Liver (tissue), 9 donors: ENCODE results near the gene MRPL10. TPM values are rescaled to one million over a fixed set of nuclear protein-coding genes. Genes with fewer than 3 reads are reported as not detected.

Experiments
- DNase-seq: peaks from one replicate; pipeline ENCODE4 v3.0.0-alpha.2; 2017; ENCODE audit warnings: low spot score
- H3K27ac ChIP-seq, 2 donors: one replicate each; pipeline ENCODE4 v1.7.0; 2013; ENCODE audit warnings: inconsistent platforms in 2 of 2, low read length in 2 of 2, control low read depth in 1 of 2, low read depth in 1 of 2, mild to moderate bottlenecking in 1 of 2
- H3K27me3 ChIP-seq, 4 donors: one replicate each; pipeline versions ENCODE4 v1.6.1 to v1.7.0; 2013; ENCODE audit warnings: low read length in 3 of 4, inconsistent platforms in 1 of 4, mild to moderate bottlenecking in 1 of 4, moderate library complexity in 1 of 4; ENCODE audit not compliant: control insufficient read depth in 4 of 4, insufficient read depth in 4 of 4
- H3K36me3 ChIP-seq, 4 donors: one replicate each; pipeline versions ENCODE4 v1.6.1 to v1.7.0; 2013; ENCODE audit warnings: low read length in 3 of 4, mild to moderate bottlenecking in 3 of 4, low read depth in 1 of 4, moderate library complexity in 1 of 4; ENCODE audit not compliant: control insufficient read depth in 4 of 4, insufficient read depth in 3 of 4
- H3K4me1 ChIP-seq, 4 donors: one replicate each; pipeline versions ENCODE4 v1.6.1 to v1.7.0; 2013; ENCODE audit warnings: low read length in 3 of 4, mild to moderate bottlenecking in 3 of 4, moderate library complexity in 1 of 4; ENCODE audit not compliant: control insufficient read depth in 4 of 4, insufficient read depth in 4 of 4
- H3K4me3 ChIP-seq, 3 donors: one replicate each; pipeline versions ENCODE4 v1.6.1 to v1.7.0; 2013; ENCODE audit warnings: low read length in 3 of 3, control low read depth in 1 of 3, low read depth in 1 of 3, mild to moderate bottlenecking in 1 of 3
- H3K9ac ChIP-seq, 2 donors: one replicate each; pipeline ENCODE4 v1.7.0; 2013; ENCODE audit warnings: low read length in 2 of 2, mild to moderate bottlenecking in 2 of 2, moderate library complexity in 2 of 2, control low read depth in 1 of 2, low read depth in 1 of 2
- H3K9me3 ChIP-seq, 4 donors: one replicate each; pipeline versions ENCODE4 v1.6.1 to v1.7.0; 2013; ENCODE audit warnings: low read length in 3 of 4; ENCODE audit not compliant: control insufficient read depth in 4 of 4
- EGR1 ChIP-seq, 2 donors: IDR thresholded peaks; 2 replicates each; pipeline ENCODE4 v1.6.1; 2016 to 2018; ENCODE audit warnings: antibody characterized with exemption in 2 of 2, low read depth in 2 of 2
- FOXA1 ChIP-seq: IDR thresholded peaks from 2 replicates; pipeline ENCODE4 v1.6.1; 2016; ENCODE audit warnings: antibody characterized with exemption
- FOXA2 ChIP-seq: IDR thresholded peaks from 2 replicates; pipeline ENCODE4 v1.6.1; 2016; ENCODE audit warnings: antibody characterized with exemption
- GABPA ChIP-seq, 2 donors: IDR thresholded peaks in 1 of 2; conservative IDR thresholded peaks in 1 of 2; 2 replicates each; pipeline ENCODE4 v1.6.1; 2016; ENCODE audit warnings: antibody characterized with exemption in 2 of 2, mild to moderate bottlenecking in 1 of 2, moderate library complexity in 1 of 2
- JUND ChIP-seq, 2 donors: IDR thresholded peaks; 2 replicates each; pipeline ENCODE4 v1.6.1; 2016; ENCODE audit warnings: antibody characterized with exemption in 2 of 2
- NR2F2 ChIP-seq: IDR thresholded peaks from 2 replicates; pipeline ENCODE4 v1.6.1; 2016; ENCODE audit warnings: antibody characterized with exemption
- RAD21 ChIP-seq, 2 donors: IDR thresholded peaks; 2 replicates each; pipeline ENCODE4 v1.6.1; 2016; ENCODE audit warnings: antibody characterized with exemption in 2 of 2, mild to moderate bottlenecking in 2 of 2
- RXRA ChIP-seq, 2 donors: IDR thresholded peaks; 2 replicates each; pipeline ENCODE4 v1.6.1; 2017 to 2018; ENCODE audit warnings: antibody characterized with exemption in 2 of 2, mild to moderate bottlenecking in 1 of 2
- SP1 ChIP-seq: IDR thresholded peaks from 2 replicates; pipeline ENCODE4 v1.6.1; 2018; ENCODE audit warnings: antibody characterized with exemption, mild to moderate bottlenecking
- TAF1 ChIP-seq: conservative IDR thresholded peaks from 2 replicates; pipeline ENCODE4 v1.6.1; 2016; ENCODE audit warnings: antibody characterized with exemption, mild to moderate bottlenecking
- WGBS: extraction: QIAGEN DNeasy Blood & Tissue Kit; methylation state at CpG from one replicate; pipeline ENCODE4 v1.1.7; 2013; 5-methylcytosine and 5-hydroxymethylcytosine counted together
- polyA plus RNA-seq, 2 donors: library from polyadenylated mRNA; stranded (reverse) in 1 of 2; unstranded in 1 of 2; fragments of 200-250 nt in 1 of 2; fragments of >200 nt in 1 of 2; fragmentation: Nextera tagmentation in 1 of 2; extraction: Ambion mirVana in 1 of 2; gene quantifications; one replicate each; pipeline versions ENCODE4 v1.2.1 to v1.2.3, GENCODE V29; 2013 to 2015
- total RNA-seq, 2 donors: library from RNA; depleted of rRNA; stranded (reverse); fragments of >200 nt; gene quantifications; one replicate each; pipeline ENCODE4 v1.2.3, GENCODE V29; 2014
- TF ChIP-seq, protein P1 (sequence below): IDR thresholded peaks from 2 replicates; pipeline ENCODE4 v1.6.1; 2016; ENCODE audit warnings: antibody characterized with exemption, mild to moderate bottlenecking
- TF ChIP-seq, protein P2 (sequence below): fragments of 150-350 bp; IDR thresholded peaks from 2 replicates; pipeline ENCODE4 v1.5.1; 2017; ENCODE audit warnings: improper control_type of control experiment, low read depth, low read length; ENCODE audit not compliant: missing input control
- TF ChIP-seq, protein P3 (sequence below): IDR thresholded peaks from 2 replicates; pipeline ENCODE4 v1.6.1; 2016; ENCODE audit warnings: antibody characterized with exemption
- TF ChIP-seq, protein P4 (sequence below): IDR thresholded peaks from 2 replicates; pipeline ENCODE4 v1.6.1; 2016; ENCODE audit warnings: antibody characterized with exemption
- TF ChIP-seq, protein P5 (sequence below): IDR thresholded peaks from 2 replicates; pipeline ENCODE4 v1.6.1; 2016; ENCODE audit warnings: antibody characterized with exemption
- donor health status: healthy.
- donor health status: healthy.
- donor health status: healthy.
- donor health status: healthy.
- donor health status: healthy.

The MRPL10 gene
- total and polyA plus RNA-seq, 4 donors, result 10.2 to 24.9 (median 12.9) TPM

DNA sequence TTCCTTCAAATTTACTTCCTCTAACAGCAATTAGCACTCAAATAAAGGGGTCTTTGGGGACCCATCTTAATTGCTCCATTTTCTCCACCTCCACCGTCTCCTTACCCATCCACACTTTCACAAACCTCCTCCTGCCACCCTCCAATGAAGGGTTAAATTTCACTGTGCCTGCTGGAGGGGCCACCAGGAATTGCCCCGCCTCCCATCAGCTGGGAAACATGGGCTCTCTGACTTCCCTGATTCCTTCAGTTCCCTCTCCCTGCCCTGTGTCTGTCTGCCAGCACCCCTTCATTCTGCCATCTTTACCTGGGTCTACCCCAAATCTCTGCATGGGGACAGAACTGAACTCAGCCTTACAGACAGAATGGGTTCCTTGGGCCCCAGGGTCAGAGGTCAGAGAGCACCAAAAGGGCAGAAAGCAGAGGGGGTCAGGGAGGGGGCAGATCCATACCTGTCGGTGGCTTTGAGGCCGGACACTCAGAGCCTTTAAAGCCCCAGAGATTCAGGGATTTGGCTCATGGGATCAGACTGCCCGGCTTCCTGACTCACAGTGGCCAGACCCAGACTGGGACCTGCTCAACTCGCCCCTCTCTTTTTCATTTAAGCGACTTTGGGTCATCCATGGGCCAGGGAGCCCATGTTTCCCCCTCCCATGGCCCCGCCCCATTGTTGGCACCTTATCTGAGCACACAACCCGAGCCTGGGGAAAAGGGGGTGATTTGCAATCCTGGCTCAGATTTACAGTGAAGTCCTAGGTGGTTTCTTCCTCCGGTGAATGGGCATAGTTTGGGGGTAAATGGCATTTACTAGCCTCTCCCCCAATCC, 47.1 kb upstream of the MRPL10 start:
- Histone ChIP-seq H3K36me3 (no peaks in the 10 kb centered on the region), H3K4me3 (no peak overlapping the region), H3K9ac (no peak overlapping the region), H3K27ac (no peak overlapping the region), H3K4me1 (peaks cover 0 to 9% (median 8%) of the 10 kb centered on the region in 4 donors), H3K27me3 (no peaks in the 10 kb centered on the region), H3K9me3 (no peaks in the 10 kb centered on the region)
- TF ChIP-seq JUND (IDR thresholded peaks at IDR 0.05) (no peak), RXRA (IDR thresholded peaks at IDR 0.05) (no peak), FOXA1 (no peak), GABPA (IDR thresholded peaks at IDR 0.05 in 1 of 2, conservative IDR thresholded peaks at IDR 0.05 in 1 of 2) (no peak), TAF1 (no peak), SP1 (no peak), EGR1 (IDR thresholded peaks at IDR 0.05; ENCODE audit: low read depth in 2 of 2) (no peak)
- TF ChIP-seq, protein P1, sequence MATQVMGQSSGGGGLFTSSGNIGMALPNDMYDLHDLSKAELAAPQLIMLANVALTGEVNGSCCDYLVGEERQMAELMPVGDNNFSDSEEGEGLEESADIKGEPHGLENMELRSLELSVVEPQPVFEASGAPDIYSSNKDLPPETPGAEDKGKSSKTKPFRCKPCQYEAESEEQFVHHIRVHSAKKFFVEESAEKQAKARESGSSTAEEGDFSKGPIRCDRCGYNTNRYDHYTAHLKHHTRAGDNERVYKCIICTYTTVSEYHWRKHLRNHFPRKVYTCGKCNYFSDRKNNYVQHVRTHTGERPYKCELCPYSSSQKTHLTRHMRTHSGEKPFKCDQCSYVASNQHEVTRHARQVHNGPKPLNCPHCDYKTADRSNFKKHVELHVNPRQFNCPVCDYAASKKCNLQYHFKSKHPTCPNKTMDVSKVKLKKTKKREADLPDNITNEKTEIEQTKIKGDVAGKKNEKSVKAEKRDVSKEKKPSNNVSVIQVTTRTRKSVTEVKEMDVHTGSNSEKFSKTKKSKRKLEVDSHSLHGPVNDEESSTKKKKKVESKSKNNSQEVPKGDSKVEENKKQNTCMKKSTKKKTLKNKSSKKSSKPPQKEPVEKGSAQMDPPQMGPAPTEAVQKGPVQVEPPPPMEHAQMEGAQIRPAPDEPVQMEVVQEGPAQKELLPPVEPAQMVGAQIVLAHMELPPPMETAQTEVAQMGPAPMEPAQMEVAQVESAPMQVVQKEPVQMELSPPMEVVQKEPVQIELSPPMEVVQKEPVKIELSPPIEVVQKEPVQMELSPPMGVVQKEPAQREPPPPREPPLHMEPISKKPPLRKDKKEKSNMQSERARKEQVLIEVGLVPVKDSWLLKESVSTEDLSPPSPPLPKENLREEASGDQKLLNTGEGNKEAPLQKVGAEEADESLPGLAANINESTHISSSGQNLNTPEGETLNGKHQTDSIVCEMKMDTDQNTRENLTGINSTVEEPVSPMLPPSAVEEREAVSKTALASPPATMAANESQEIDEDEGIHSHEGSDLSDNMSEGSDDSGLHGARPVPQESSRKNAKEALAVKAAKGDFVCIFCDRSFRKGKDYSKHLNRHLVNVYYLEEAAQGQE, result no peak
- TF ChIP-seq, protein P2, sequence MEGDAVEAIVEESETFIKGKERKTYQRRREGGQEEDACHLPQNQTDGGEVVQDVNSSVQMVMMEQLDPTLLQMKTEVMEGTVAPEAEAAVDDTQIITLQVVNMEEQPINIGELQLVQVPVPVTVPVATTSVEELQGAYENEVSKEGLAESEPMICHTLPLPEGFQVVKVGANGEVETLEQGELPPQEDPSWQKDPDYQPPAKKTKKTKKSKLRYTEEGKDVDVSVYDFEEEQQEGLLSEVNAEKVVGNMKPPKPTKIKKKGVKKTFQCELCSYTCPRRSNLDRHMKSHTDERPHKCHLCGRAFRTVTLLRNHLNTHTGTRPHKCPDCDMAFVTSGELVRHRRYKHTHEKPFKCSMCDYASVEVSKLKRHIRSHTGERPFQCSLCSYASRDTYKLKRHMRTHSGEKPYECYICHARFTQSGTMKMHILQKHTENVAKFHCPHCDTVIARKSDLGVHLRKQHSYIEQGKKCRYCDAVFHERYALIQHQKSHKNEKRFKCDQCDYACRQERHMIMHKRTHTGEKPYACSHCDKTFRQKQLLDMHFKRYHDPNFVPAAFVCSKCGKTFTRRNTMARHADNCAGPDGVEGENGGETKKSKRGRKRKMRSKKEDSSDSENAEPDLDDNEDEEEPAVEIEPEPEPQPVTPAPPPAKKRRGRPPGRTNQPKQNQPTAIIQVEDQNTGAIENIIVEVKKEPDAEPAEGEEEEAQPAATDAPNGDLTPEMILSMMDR, result no peak
- TF ChIP-seq, protein P3, sequence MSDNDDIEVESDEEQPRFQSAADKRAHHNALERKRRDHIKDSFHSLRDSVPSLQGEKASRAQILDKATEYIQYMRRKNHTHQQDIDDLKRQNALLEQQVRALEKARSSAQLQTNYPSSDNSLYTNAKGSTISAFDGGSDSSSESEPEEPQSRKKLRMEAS, result no peak
- TF ChIP-seq, protein P4, sequence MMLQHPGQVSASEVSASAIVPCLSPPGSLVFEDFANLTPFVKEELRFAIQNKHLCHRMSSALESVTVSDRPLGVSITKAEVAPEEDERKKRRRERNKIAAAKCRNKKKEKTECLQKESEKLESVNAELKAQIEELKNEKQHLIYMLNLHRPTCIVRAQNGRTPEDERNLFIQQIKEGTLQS, result no peak
- 77% methylated on average over 10 of the region's 10 CpGs for WGBS
- DNase-seq, result no peak

DNA sequence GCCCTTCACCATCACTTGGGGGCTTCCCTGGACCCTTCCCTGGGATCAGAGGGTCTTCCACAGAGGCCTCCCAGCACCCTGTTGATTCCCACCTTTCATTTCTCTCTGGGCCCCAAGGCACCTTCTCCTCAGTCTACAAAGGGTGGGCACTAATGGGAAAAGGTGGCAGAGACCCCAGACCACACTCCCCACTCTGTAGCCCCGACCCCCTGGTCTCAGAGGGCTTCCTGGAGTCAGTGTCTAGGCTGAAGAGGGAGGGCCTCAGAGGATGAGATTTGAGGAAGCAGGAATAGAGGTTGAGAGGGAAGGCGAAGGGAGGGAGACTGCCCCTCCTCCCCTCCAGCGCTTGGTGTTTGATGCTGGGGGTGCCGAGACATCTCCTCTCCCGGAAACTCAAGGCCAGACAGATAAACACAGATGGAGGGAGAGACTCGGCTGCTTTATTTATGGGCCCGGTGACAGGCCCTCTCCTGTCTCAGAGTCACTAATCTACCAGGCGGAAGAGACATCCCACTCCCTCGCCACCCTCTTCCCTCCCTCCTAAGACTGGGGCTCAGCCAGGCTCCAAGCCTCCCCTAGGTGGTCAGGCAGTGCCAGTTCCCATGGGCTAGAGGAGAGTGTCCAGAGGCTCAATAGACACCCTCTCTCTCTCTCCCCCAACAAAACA, 46.2 kb upstream of the MRPL10 start:
- Histone ChIP-seq H3K27me3 (no peaks in the 10 kb centered on the region), H3K4me1 (peaks cover 0 to 9% (median 8%) of the 10 kb centered on the region in 4 donors), H3K9ac (no peak overlapping the region), H3K9me3 (no peaks in the 10 kb centered on the region), H3K27ac (no peak overlapping the region), H3K4me3 (no peak overlapping the region), H3K36me3 (no peaks in the 10 kb centered on the region)
- WGBS, result 80% methylated on average over 9 of the region's 9 CpGs
- no peak for DNase-seq
- no peak for TF ChIP-seq JUND (IDR thresholded peaks at IDR 0.05)
- no peak for TF ChIP-seq FOXA2
- TF ChIP-seq, protein P1, result no peak
- TF ChIP-seq, protein P5, sequence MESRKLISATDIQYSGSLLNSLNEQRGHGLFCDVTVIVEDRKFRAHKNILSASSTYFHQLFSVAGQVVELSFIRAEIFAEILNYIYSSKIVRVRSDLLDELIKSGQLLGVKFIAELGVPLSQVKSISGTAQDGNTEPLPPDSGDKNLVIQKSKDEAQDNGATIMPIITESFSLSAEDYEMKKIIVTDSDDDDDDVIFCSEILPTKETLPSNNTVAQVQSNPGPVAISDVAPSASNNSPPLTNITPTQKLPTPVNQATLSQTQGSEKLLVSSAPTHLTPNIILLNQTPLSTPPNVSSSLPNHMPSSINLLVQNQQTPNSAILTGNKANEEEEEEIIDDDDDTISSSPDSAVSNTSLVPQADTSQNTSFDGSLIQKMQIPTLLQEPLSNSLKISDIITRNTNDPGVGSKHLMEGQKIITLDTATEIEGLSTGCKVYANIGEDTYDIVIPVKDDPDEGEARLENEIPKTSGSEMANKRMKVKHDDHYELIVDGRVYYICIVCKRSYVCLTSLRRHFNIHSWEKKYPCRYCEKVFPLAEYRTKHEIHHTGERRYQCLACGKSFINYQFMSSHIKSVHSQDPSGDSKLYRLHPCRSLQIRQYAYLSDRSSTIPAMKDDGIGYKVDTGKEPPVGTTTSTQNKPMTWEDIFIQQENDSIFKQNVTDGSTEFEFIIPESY, result no peak
- no peak for TF ChIP-seq NR2F2
- TF ChIP-seq GABPA (IDR thresholded peaks at IDR 0.05 in 1 of 2, conservative IDR thresholded peaks at IDR 0.05 in 1 of 2), result no peak
- TF ChIP-seq, protein P3, result no peak
- TF ChIP-seq RAD21 (IDR thresholded peaks at IDR 0.05), result no peak
- TF ChIP-seq, protein P4, result no peak
- no peak for TF ChIP-seq EGR1 (IDR thresholded peaks at IDR 0.05; ENCODE audit: low read depth in 2 of 2)
- TF ChIP-seq RXRA (IDR thresholded peaks at IDR 0.05), result no peak
